Transverse colon (tissue), 3 donors: ENCODE results near the gene MYOZ2.

ENCODE experiments used
- POLR2A ChIP-seq: fragments of 450-650 bp; IDR thresholded peaks from one replicate; pipeline ENCODE4 v1.6.1; 2016; ENCODE audit warnings: antibody characterized with exemption, mild to moderate bottlenecking, moderate library complexity
- POLR2AphosphoS5 ChIP-seq, 3 donors: sonication (generic); formaldehyde crosslinking; IDR thresholded peaks; one replicate each; pipeline ENCODE4 v1.6.1; 2016; ENCODE audit warnings: antibody characterized with exemption in 3 of 3

GRCh38 chr4:119142833-119143232, 7.2 kb downstream of the MYOZ2 start:
- TF ChIP-seq POLR2A (no peak), POLR2AphosphoS5 (IDR thresholded peaks at IDR 0.05) (no peak)
